H9 (cell line): ENCODE data around the gene LUZP1. TPM values are rescaled to one million over a fixed set of nuclear protein-coding genes. Genes with fewer than 3 reads are reported as not detected.

Source experiments
- DNase-seq: peaks from one replicate; pipeline ENCODE4 v3.0.0-alpha.2; 2017
- H2AFZ ChIP-seq: one replicate; pipeline ENCODE4 v1.6.1; 2013; ENCODE audit warnings: mild to moderate bottlenecking, low read length, control low read depth, moderate library complexity
- H2AK5ac ChIP-seq: 2 replicates; pipeline ENCODE4 v1.6.1; 2013; ENCODE audit warnings: low read length, control low read depth, mixed read lengths; ENCODE audit not compliant: insufficient read length
- H2BK120ac ChIP-seq: one replicate; pipeline ENCODE4 v1.6.1; 2013; ENCODE audit warnings: low read depth, mild to moderate bottlenecking, low read length, control low read depth, inconsistent platforms; ENCODE audit not compliant: poor library complexity, severe bottlenecking
- H2BK12ac ChIP-seq: 2 replicates; pipeline ENCODE4 v1.6.1; 2013; ENCODE audit warnings: low read length, control low read depth, mixed read lengths, low read depth; ENCODE audit not compliant: insufficient read length
- H2BK15ac ChIP-seq: 2 replicates; pipeline ENCODE4 v1.6.1; 2013; ENCODE audit warnings: low read depth, low read length, control low read depth
- H2BK20ac ChIP-seq: one replicate; pipeline ENCODE4 v1.6.1; 2013; ENCODE audit warnings: low read depth, mild to moderate bottlenecking, low read length, control low read depth, inconsistent platforms; ENCODE audit not compliant: poor library complexity, severe bottlenecking
- H2BK5ac ChIP-seq: 2 replicates; pipeline ENCODE4 v1.6.1; 2013; ENCODE audit warnings: low read length, control low read depth, mixed read lengths; ENCODE audit not compliant: insufficient read length
- H3K14ac ChIP-seq: 2 replicates; pipeline ENCODE4 v1.6.1; 2013; ENCODE audit warnings: low read length, control low read depth; ENCODE audit not compliant: insufficient read depth
- H3K18ac ChIP-seq: 2 replicates; pipeline ENCODE4 v1.6.1; 2013; ENCODE audit warnings: low read depth, mild to moderate bottlenecking, mixed read lengths, low read length, control low read depth; ENCODE audit not compliant: insufficient read length
- H3K23ac ChIP-seq: 2 replicates; pipeline ENCODE4 v1.6.1; 2013; ENCODE audit warnings: low read length, control low read depth, mixed read lengths, low read depth; ENCODE audit not compliant: insufficient read length
- H3K23me2 ChIP-seq: 2 replicates; pipeline ENCODE4 v1.6.1; 2013; ENCODE audit warnings: low read depth, mild to moderate bottlenecking, mixed read lengths, low read length, control low read depth; ENCODE audit not compliant: insufficient read length, poor library complexity, severe bottlenecking
- H3K27ac ChIP-seq: 2 replicates; pipeline ENCODE4 v1.5.1; 2013; ENCODE audit warnings: low read length, control low read depth, mixed read lengths, low read depth; ENCODE audit not compliant: insufficient read length
- H3K27me3 ChIP-seq: 2 replicates; pipeline ENCODE4 v1.6.1; 2013; ENCODE audit warnings: low read length, control low read depth, inconsistent platforms; ENCODE audit not compliant: insufficient read depth
- H3K4ac ChIP-seq: 2 replicates; pipeline ENCODE4 v1.6.1; 2013; ENCODE audit warnings: low read depth, mild to moderate bottlenecking, control low read depth, inconsistent platforms, low read length, moderate library complexity
- H3K4me1 ChIP-seq: 2 replicates; pipeline ENCODE4 v1.6.1; 2013; ENCODE audit warnings: low read length, control low read depth, inconsistent platforms; ENCODE audit not compliant: insufficient read depth
- H3K4me2 ChIP-seq: 2 replicates; pipeline ENCODE4 v1.6.1; 2013; ENCODE audit warnings: low read length, control low read depth, mixed read lengths; ENCODE audit not compliant: insufficient read length, insufficient read depth
- H3K56ac ChIP-seq: 2 replicates; pipeline ENCODE4 v1.6.1; 2013; ENCODE audit warnings: low read depth, mild to moderate bottlenecking, mixed read lengths, low read length, control low read depth; ENCODE audit not compliant: insufficient read length
- H3K79me1 ChIP-seq: 2 replicates; pipeline ENCODE4 v1.6.1; 2013; ENCODE audit warnings: low read depth, mild to moderate bottlenecking, moderate library complexity, low read length, control low read depth, inconsistent platforms; ENCODE audit not compliant: insufficient read depth, poor library complexity, severe bottlenecking
- H3K79me2 ChIP-seq: 2 replicates; pipeline ENCODE4 v1.6.1; 2013; ENCODE audit warnings: low read length, control low read depth, inconsistent platforms; ENCODE audit not compliant: insufficient read depth
- H3K9ac ChIP-seq: 2 replicates; pipeline ENCODE4 v1.6.1; 2013; ENCODE audit warnings: low read length, control low read depth, mixed read lengths; ENCODE audit not compliant: insufficient read length; ENCODE audit errors: extremely low read depth
- H3K9me3 ChIP-seq: one replicate; pipeline ENCODE4 v1.6.1; 2013; ENCODE audit warnings: low read depth, low read length, inconsistent platforms; ENCODE audit not compliant: control insufficient read depth
- H3T11ph ChIP-seq: one replicate; pipeline ENCODE4 v1.6.1; 2013; ENCODE audit warnings: mild to moderate bottlenecking, low read length, control low read depth, inconsistent platforms
- H4K20me1 ChIP-seq: one replicate; pipeline ENCODE4 v1.6.1; 2013; ENCODE audit not compliant: control insufficient read depth, insufficient read length, insufficient read depth
- H4K5ac ChIP-seq: 2 replicates; pipeline ENCODE4 v1.6.1; 2013; ENCODE audit warnings: low read depth, mild to moderate bottlenecking, mixed read lengths, low read length, control low read depth; ENCODE audit not compliant: insufficient read length
- H4K8ac ChIP-seq: replicated peaks from 2 replicates; pipeline ENCODE4 v1.6.1; 2013; ENCODE audit warnings: low read length, control low read depth, mixed read lengths, low read depth; ENCODE audit not compliant: insufficient read length
- H4K91ac ChIP-seq: 2 replicates; pipeline ENCODE4 v1.6.1; 2013; ENCODE audit warnings: low read depth, mild to moderate bottlenecking, moderate library complexity, mixed read lengths, low read length, control low read depth; ENCODE audit not compliant: insufficient read length
- H3K27ac Mint-ChIP-seq, 3 experiments: 2 replicates in 2 of 3; 3 replicates in 1 of 3; pipeline ENCODE4 v1.8.0; 2020 to 2021; ENCODE audit warnings: mixed read lengths in 3 of 3, mild to moderate bottlenecking in 1 of 3, moderate library complexity in 1 of 3
- H3K27me3 Mint-ChIP-seq: 2 replicates; pipeline ENCODE4 v1.8.0; 2021; ENCODE audit warnings: low read depth, mild to moderate bottlenecking, moderate library complexity, mixed read lengths
- H3K36me3 Mint-ChIP-seq, 3 experiments: 2 replicates in 2 of 3; 3 replicates in 1 of 3; pipeline ENCODE4 v1.8.0; 2020 to 2021; ENCODE audit warnings: low read depth in 3 of 3, mixed read lengths in 3 of 3; ENCODE audit not compliant: insufficient read depth in 1 of 3
- H3K4me1 Mint-ChIP-seq, 2 experiments: 2 replicates each; pipeline ENCODE4 v1.8.0; 2020; ENCODE audit warnings: mixed read lengths in 2 of 2
- H3K4me3 Mint-ChIP-seq, 2 experiments: 2 replicates in 1 of 2; 3 replicates in 1 of 2; pipeline ENCODE4 v1.8.0; 2020 to 2021; ENCODE audit warnings: mild to moderate bottlenecking in 2 of 2, mixed read lengths in 2 of 2, moderate library complexity in 1 of 2
- H3K9me3 Mint-ChIP-seq, 2 experiments: 2 replicates in 1 of 2; 3 replicates in 1 of 2; pipeline ENCODE4 v1.8.0; 2020; ENCODE audit warnings: mild to moderate bottlenecking in 2 of 2, mixed read lengths in 2 of 2, moderate library complexity in 1 of 2
- WGBS: extraction: QIAGEN DNeasy Blood & Tissue Kit; methylation state at CpG from one replicate; pipeline ENCODE4 v1.1.7; 2013; ENCODE audit warnings: missing lambda C conversion rate, low lambda C conversion rate, mixed read lengths; ENCODE audit not compliant: insufficient read length; ENCODE audit errors: extremely low coverage; 5-methylcytosine and 5-hydroxymethylcytosine counted together
- total RNA-seq: library from RNA; stranded (reverse); gene quantifications from 2 replicates; pipeline ENCODE4 v1.2.1, GENCODE V29; 2021
- TF ChIP-seq, protein P1 (sequence below): fragments of 200-600 bp; sonication (generic); conservative IDR thresholded peaks from 3 replicates; pipeline ENCODE4 v1.8.0; 2021; ENCODE audit warnings: antibody characterized with exemption, mild to moderate bottlenecking

LUZP1 gene
- total RNA-seq, 1 experiment from 2014 or later: 48.2 TPM

DNA sequence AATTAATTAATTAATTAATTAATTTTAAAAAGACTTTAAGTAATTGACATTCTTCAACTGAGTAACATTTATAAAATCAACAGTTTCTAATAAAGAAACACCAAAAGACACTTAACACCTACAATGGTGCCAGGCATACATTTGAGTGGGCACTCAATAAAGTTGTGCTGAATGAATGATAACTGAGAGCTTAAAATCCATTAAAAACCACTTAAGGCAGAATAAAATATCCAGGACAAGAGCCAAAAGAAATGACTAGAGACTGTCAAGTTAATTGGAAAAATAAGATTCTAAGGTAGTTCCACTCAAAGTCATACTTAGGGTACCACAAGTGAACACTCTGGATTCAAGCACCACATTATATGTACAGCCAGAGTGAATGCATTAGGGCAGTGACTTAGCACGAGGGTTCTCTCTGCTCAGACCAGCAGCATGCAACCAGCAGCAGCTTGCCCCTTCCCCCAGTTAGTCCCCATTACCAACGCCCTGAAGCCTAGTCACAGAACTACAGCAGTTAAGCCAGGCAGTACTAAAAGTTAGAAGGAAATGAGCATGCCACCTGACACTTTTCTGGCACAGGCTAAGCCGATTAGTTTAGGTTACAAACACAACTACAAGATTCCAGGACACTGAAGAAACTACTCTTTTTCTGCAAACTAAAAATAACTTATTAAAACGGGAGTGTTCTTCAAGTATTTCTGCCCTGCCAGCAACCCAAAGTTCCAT is 46.5 kb downstream of the LUZP1 start:
- no peak overlapping the region for H3K9ac ChIP-seq
- peaks cover 24% of the 10 kb centered on the region for H3K79me2 ChIP-seq
- H3K36me3 Mint-ChIP-seq: no peaks in the 10 kb centered on the region
- H3K4me1 Mint-ChIP-seq: peaks cover 15 to 16% of the 10 kb centered on the region in 2 experiments
- H3K4ac ChIP-seq: no peak overlapping the region
- H3K27ac Mint-ChIP-seq: no peak overlapping the region
- H3K27me3 Mint-ChIP-seq: no peaks in the 10 kb centered on the region
- no peak overlapping the region for H2BK20ac ChIP-seq
- H3K9me3 Mint-ChIP-seq: no peaks in the 10 kb centered on the region
- H3K27me3 ChIP-seq: no peaks in the 10 kb centered on the region
- no peak overlapping the region for H2BK15ac ChIP-seq
- no peak overlapping the region for H3K14ac ChIP-seq
- no peak overlapping the region for H2BK12ac ChIP-seq
- H4K5ac ChIP-seq: no peak overlapping the region
- H3K23me2 ChIP-seq: no peaks in the 10 kb centered on the region
- no peak overlapping the region for H3K4me2 ChIP-seq
- WGBS: no CpG with 5 or more reads among the region's 4 CpGs
- H2BK5ac ChIP-seq: no peak overlapping the region
- H4K8ac ChIP-seq: no peak overlapping the region
- H2BK120ac ChIP-seq: no peak overlapping the region
- H3K4me3 Mint-ChIP-seq: no peak overlapping the region
- no peak overlapping the region for H3K56ac ChIP-seq
- no peak overlapping the region for H2AK5ac ChIP-seq
- H3K4me1 ChIP-seq: peaks cover 4% of the 10 kb centered on the region; the same call in 1 of the 2 replicates
- H4K91ac ChIP-seq: no peak overlapping the region
- TF ChIP-seq, protein P1, sequence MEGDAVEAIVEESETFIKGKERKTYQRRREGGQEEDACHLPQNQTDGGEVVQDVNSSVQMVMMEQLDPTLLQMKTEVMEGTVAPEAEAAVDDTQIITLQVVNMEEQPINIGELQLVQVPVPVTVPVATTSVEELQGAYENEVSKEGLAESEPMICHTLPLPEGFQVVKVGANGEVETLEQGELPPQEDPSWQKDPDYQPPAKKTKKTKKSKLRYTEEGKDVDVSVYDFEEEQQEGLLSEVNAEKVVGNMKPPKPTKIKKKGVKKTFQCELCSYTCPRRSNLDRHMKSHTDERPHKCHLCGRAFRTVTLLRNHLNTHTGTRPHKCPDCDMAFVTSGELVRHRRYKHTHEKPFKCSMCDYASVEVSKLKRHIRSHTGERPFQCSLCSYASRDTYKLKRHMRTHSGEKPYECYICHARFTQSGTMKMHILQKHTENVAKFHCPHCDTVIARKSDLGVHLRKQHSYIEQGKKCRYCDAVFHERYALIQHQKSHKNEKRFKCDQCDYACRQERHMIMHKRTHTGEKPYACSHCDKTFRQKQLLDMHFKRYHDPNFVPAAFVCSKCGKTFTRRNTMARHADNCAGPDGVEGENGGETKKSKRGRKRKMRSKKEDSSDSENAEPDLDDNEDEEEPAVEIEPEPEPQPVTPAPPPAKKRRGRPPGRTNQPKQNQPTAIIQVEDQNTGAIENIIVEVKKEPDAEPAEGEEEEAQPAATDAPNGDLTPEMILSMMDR: no peak
- H3K27ac ChIP-seq: no peak overlapping the region
- no peaks in the 10 kb centered on the region for H4K20me1 ChIP-seq
- H3K79me1 ChIP-seq: peaks cover 6% of the 10 kb centered on the region
- H3K23ac ChIP-seq: no peak overlapping the region
- no peak for DNase-seq
- no peaks in the 10 kb centered on the region for H3K9me3 ChIP-seq
- no peak overlapping the region for H3T11ph ChIP-seq
- no peak overlapping the region for H2AFZ ChIP-seq
- no peak overlapping the region for H3K18ac ChIP-seq
